NOMO-1 treated with DMSO at 0.1 percent for 48 hours (cell line): ENCODE data around the gene CTRB1.

Experiments
- DNase-seq: peaks from one replicate; lab custom pipeline; 2025; ENCODE audit not compliant: unreplicated experiment; lab: John Stamatoyannopoulos, UW

The CTRB1 gene

DNA sequence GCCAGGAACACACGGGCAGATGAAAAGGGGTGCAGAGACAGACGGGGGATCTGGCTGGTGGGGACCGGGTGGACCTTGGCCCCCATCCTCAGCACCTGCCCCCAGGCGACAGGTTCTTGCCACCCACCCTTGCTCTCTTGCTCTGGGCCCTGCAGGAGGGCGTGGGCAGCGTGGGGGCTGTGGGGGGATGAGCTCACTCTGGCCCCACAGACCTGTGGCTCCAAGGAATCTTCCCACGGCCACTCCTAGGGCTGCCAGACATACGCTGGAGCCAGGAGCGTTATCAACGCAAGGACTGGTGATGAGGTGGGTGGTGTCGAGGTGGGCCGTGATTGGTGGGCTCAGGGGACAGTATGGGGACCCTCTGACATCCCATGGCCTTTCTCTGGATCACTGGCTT, 6.3 kb downstream of the CTRB1 start:
- no peak for DNase-seq

DNA sequence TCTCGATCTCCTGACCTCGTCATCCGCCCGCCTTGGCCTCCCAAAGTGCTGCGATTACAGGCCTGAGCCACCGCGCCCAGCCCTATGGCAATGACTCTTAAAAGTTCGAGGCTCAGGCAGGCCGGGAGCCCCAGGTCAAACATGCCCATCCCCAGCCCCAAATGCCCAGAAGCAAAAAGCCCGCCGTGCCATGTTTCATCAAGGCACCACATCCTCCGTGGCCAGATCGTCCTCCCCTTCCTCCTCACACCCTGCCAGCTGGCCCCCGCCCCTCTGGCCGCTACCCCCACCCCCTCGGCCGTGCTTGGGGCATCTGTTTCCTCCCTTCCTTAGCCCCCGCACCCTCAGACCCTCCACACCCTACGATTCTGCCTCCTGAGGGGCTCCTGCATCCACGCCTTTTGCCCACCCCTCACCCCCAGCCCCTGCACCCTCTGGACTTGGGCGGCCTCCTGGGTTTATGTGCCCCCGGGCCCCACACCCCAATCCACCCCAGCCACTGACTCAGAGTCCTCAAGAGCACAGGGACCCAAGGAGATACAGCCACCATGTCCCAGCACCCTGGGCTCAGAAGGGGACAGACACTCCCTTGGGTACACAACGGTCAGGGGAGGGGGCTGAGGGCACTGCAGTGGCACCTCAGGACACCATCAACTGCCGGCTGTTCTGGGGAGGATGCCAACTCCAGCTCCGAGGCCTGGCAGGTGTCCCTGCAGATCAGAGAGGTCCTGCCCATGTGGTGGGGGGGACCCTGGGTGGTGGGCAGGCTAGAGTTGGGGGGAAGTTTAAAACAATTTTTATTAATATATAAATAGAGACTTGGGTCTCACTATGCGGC, 7.1 kb downstream of the CTRB1 start:
- DNase-seq = no peak

DNA sequence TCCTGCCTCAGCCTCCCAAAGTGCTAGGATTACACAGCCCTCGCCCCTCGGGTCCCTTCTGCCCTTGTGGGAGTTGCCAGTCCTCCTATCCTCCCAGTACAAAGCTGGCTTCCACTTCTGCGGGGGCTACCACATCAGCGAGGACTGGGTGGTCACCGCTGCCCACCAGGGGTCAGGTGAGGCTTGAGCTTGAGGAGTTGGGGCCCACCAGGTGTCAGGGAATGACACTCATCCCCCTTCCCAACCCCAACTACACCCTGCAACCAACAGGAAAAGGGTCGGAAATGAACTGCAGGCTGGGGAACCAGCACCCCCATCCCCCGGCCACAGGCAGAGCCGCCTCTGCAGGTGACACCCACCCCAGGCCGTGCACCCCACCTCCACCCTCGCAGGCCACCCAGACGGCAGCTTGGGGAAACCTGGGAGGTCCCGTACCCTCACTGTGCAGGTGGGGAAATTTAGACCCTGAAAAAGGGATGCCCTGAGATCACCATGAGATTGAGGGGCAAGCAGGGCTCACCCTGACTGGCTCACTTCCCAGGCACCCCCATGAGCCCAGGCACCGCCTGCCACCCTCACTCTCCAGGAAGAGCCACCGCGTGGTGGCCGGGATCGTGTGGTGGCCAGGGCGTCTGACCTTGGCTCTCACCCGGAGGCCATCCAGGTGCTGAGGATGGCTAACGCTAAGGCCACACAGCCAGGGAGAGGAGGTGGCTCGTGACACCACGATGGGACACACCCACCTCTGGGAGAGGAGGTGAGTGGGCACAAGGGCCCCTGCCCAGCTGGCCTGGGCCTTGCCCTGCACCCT, 8.0 kb downstream of the CTRB1 start:
- DNase-seq = no peak

GRCh38 chr16:75227361-75228142, 8.8 kb downstream of the CTRB1 start:
- no peak for DNase-seq

- no peak for DNase-seq
Measured at GRCh38 chr16:75228143-75228976, 9.6 kb downstream of the CTRB1 start.

GRCh38 chr16:75229172-75230031, 10.6 kb downstream of the CTRB1 start:
- DNase-seq = no peak

- no peak for DNase-seq
Measured at GRCh38 chr16:75230471-75231110, 11.8 kb downstream of the CTRB1 start.

GRCh38 chr16:75231570-75231969, 12.8 kb downstream of the CTRB1 start:
- no peak for DNase-seq

- no peak for DNase-seq
Measured at GRCh38 chr16:75233611-75233938, 14.8 kb downstream of the CTRB1 start.

GRCh38 chr16:75234856-75235696, 16.3 kb downstream of the CTRB1 start:
- no peak for DNase-seq

GRCh38 chr16:75235721-75236193, 17.0 kb downstream of the CTRB1 start:
- no peak for DNase-seq

- no peak for DNase-seq
Measured at GRCh38 chr16:75236232-75236631, 17.4 kb downstream of the CTRB1 start.

- no peak for DNase-seq
Measured at GRCh38 chr16:75236736-75237397, 18.1 kb downstream of the CTRB1 start.

GRCh38 chr16:75237398-75238131, 18.8 kb downstream of the CTRB1 start:
- DNase-seq = no peak

DNA sequence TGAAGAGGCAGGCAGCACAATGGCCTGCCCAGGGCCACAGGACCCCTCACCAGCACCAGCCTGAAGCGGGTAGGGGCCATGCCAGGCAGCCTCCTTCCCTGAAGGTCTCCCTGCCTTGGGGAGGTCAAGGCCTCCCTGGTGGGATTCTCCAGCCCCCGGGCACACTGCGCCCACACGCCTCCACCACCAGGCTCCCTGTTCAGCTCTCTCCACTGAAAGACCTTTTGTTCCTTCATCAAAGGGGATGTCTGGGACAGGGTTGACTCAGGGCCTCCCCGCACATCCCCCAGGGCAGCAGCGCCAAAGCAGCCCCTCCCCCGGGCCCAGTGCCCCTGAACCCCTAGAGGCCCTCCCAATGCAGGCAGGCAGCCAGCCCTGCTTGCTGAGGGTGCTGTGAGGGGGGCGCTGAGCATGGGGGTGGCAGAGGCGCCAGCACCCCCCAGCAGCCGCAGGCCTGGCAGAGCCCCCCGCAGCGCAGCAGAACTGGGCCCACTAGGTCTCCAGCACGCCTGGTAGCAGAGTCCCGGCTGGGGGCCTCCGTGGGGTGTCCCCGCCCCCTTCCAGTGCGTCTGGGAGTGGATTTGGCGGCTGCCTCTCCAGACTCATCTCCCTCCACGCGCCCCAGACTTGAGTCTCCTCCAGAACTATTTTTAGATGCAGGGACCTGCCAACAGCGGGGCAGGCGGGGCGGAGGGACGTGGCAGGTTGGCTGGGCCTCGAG, 19.5 kb downstream of the CTRB1 start:
- DNase-seq = no peak

- no peak for DNase-seq
Measured at GRCh38 chr16:75238853-75239541, 20.2 kb downstream of the CTRB1 start.
